Liver (tissue), 3 donors: ENCODE measurements around the gene SOCS4.

ENCODE experiments used
- ATF3 ChIP-seq: IDR thresholded peaks from 2 replicates; pipeline ENCODE4 v1.6.1; 2016; ENCODE audit warnings: antibody characterized with exemption
- CTCF ChIP-seq: fragments of 150-350 bp; IDR thresholded peaks from 2 replicates; pipeline ENCODE4 v1.5.1; 2017; ENCODE audit warnings: improper control_type of control experiment, low read depth, low read length; ENCODE audit not compliant: missing input control
- GABPA ChIP-seq, 2 donors: IDR thresholded peaks in 1 of 2; conservative IDR thresholded peaks in 1 of 2; 2 replicates each; pipeline ENCODE4 v1.6.1; 2016; ENCODE audit warnings: antibody characterized with exemption in 2 of 2, mild to moderate bottlenecking in 1 of 2, moderate library complexity in 1 of 2
- HNF4A ChIP-seq, 2 donors: conservative IDR thresholded peaks; 2 replicates each; pipeline ENCODE4 v1.6.1; 2016; ENCODE audit warnings: antibody characterized with exemption in 2 of 2, mild to moderate bottlenecking in 2 of 2
- JUND ChIP-seq, 2 donors: IDR thresholded peaks; 2 replicates each; pipeline ENCODE4 v1.6.1; 2016; ENCODE audit warnings: antibody characterized with exemption in 2 of 2
- RAD21 ChIP-seq, 2 donors: IDR thresholded peaks; 2 replicates each; pipeline ENCODE4 v1.6.1; 2016; ENCODE audit warnings: antibody characterized with exemption in 2 of 2, mild to moderate bottlenecking in 2 of 2
- REST ChIP-seq: IDR thresholded peaks from 2 replicates; pipeline ENCODE4 v1.6.1; 2016; ENCODE audit warnings: antibody characterized with exemption, mild to moderate bottlenecking
- SP1 ChIP-seq: IDR thresholded peaks from 2 replicates; pipeline ENCODE4 v1.6.1; 2018; ENCODE audit warnings: antibody characterized with exemption, mild to moderate bottlenecking
- TAF1 ChIP-seq: conservative IDR thresholded peaks from 2 replicates; pipeline ENCODE4 v1.6.1; 2016; ENCODE audit warnings: antibody characterized with exemption, mild to moderate bottlenecking
- donor health status: healthy.
- donor health status: healthy.

- TF ChIP-seq CTCF, result no peak
- no peak for TF ChIP-seq RAD21 (IDR thresholded peaks at IDR 0.05)
- TF ChIP-seq TAF1, result no peak
- TF ChIP-seq HNF4A (conservative IDR thresholded peaks at IDR 0.05), result no peak
- no peak for TF ChIP-seq GABPA (IDR thresholded peaks at IDR 0.05 in 1 of 2, conservative IDR thresholded peaks at IDR 0.05 in 1 of 2)
- no peak for TF ChIP-seq ATF3
- no peak for TF ChIP-seq REST
- no peak for TF ChIP-seq SP1
- TF ChIP-seq JUND (IDR thresholded peaks at IDR 0.05), result no peak
Measured at GRCh38 chr14:55038708-55039107, 11.7 kb downstream of the SOCS4 start.
